22Rv1 (cell line): ENCODE results near the gene PIP5K1B.

Experiments
- H3K27ac ChIP-seq: fragments of 450-650 bp; 2 replicates; pipeline ENCODE4 v1.5.1; 2017
- CTCF ChIP-seq: fragments of 450-650 bp; IDR thresholded peaks from 2 replicates; pipeline ENCODE4 v1.5.1; 2017; ENCODE audit warnings: mild to moderate bottlenecking
- ZFX ChIP-seq: fragments of 450-650 bp; IDR thresholded peaks from 2 replicates; pipeline ENCODE4 v1.6.1; 2017; ENCODE audit warnings: antibody characterized with exemption, borderline replicate concordance

PIP5K1B gene

GRCh38 chr9:68883224-68883623 is 178.2 kb downstream of the PIP5K1B start:
- no peak overlapping the region for H3K27ac ChIP-seq
- no peak for TF ChIP-seq CTCF
- no peak for TF ChIP-seq ZFX

- no peak overlapping the region for H3K27ac ChIP-seq
- TF ChIP-seq CTCF (no peak), ZFX (no peak)
Measured at GRCh38 chr9:68887232-68887631, 182.2 kb downstream of the PIP5K1B start.

GRCh38 chr9:68894502-68894901 is 189.5 kb downstream of the PIP5K1B start:
- no peak overlapping the region for H3K27ac ChIP-seq
- TF ChIP-seq CTCF (no peak), ZFX (no peak)

- TF ChIP-seq CTCF (no peak), ZFX (no peak)
Measured at GRCh38 chr9:68895741-68896478, 190.9 kb downstream of the PIP5K1B start.

GRCh38 chr9:68896486-68896885 is 191.4 kb downstream of the PIP5K1B start:
- no peak overlapping the region for H3K27ac ChIP-seq
- no peak for TF ChIP-seq ZFX
- no peak for TF ChIP-seq CTCF

More at GRCh38 chr9:68895741-68896478, 190.9 kb downstream of the PIP5K1B start:
- no peak overlapping the region for H3K27ac ChIP-seq

- no peak overlapping the region for H3K27ac ChIP-seq
- no peak for TF ChIP-seq CTCF
- TF ChIP-seq ZFX = no peak
Measured at GRCh38 chr9:68897577-68898145, 192.6 kb downstream of the PIP5K1B start.

GRCh38 chr9:68898781-68899439 is 193.9 kb downstream of the PIP5K1B start:
- H3K27ac ChIP-seq = no peak overlapping the region
- no peak for TF ChIP-seq CTCF
- no peak for TF ChIP-seq ZFX
